OCI-LY1 (cell line): Measurements from ENCODE around the gene TMEM119.

Experiments used
- H2AFZ ChIP-seq: fragments of 200-600 bp; sonication (generic), shearing (Covaris generic); 2 replicates; pipeline ENCODE4 v1.6.0; 2014; ENCODE audit warnings: antibody characterized with exemption, mild to moderate bottlenecking, low read length
- H3F3A ChIP-seq: fragments of 200-600 bp; sonication (generic), shearing (Covaris generic); 2 replicates; pipeline ENCODE4 v1.6.0; 2014; ENCODE audit warnings: mild to moderate bottlenecking, antibody characterized with exemption, low read length, moderate library complexity; ENCODE audit not compliant: insufficient read depth
- H3K27ac ChIP-seq: fragments of 200-600 bp; sonication (generic); 2 replicates; pipeline ENCODE4 v1.5.1; 2014; ENCODE audit warnings: low read length, mixed run types, mild to moderate bottlenecking, low read depth; ENCODE audit not compliant: poor library complexity, severe bottlenecking
- H3K27me3 ChIP-seq: fragments of 200-600 bp; sonication (generic); 2 replicates; pipeline ENCODE4 v1.6.0; 2014; ENCODE audit warnings: antibody characterized with exemption, mild to moderate bottlenecking, low read length, moderate library complexity; ENCODE audit not compliant: insufficient read depth
- H3K36me3 ChIP-seq: fragments of 200-600 bp; sonication (generic); 2 replicates; pipeline ENCODE4 v1.6.1; 2014; ENCODE audit warnings: mild to moderate bottlenecking, antibody characterized with exemption, low read length, moderate library complexity, mixed read lengths; ENCODE audit not compliant: insufficient read depth
- H3K4me1 ChIP-seq: fragments of 200-600 bp; sonication (generic); 2 replicates; pipeline ENCODE4 v1.5.1; 2014; ENCODE audit warnings: mild to moderate bottlenecking, low read length, moderate library complexity; ENCODE audit not compliant: insufficient read depth, severe bottlenecking
- H3K4me2 ChIP-seq: fragments of 200-600 bp; sonication (generic), shearing (Covaris generic); 2 replicates; pipeline ENCODE4 v1.6.1; 2014; ENCODE audit warnings: low read length
- H3K4me3 ChIP-seq: fragments of 200-600 bp; sonication (generic); 2 replicates; pipeline ENCODE4 v1.5.1; 2014; ENCODE audit warnings: low read length, low read depth, mild to moderate bottlenecking, mixed read lengths; ENCODE audit not compliant: poor library complexity, severe bottlenecking
- H3K79me2 ChIP-seq: fragments of 200-600 bp; shearing (Covaris generic); 2 replicates; pipeline ENCODE4 v1.6.1; 2016; ENCODE audit warnings: mixed run types, low read length, mixed read lengths; ENCODE audit not compliant: insufficient read depth
- H3K9ac ChIP-seq: fragments of 200-600 bp; sonication (generic), shearing (Covaris generic); 2 replicates; pipeline ENCODE4 v1.6.1; 2014; ENCODE audit warnings: mild to moderate bottlenecking, low read length, mixed read lengths
- H3K9me2 ChIP-seq: fragments of 200-600 bp; sonication (generic), shearing (Covaris generic); 2 replicates; pipeline ENCODE4 v1.6.1; 2014; ENCODE audit warnings: low read depth, mild to moderate bottlenecking, low read length, mixed read lengths
- H3K9me3 ChIP-seq: fragments of 200-600 bp; shearing (Covaris generic); 2 replicates; pipeline ENCODE4 v1.6.1; 2014; ENCODE audit warnings: low read length, mixed read lengths
- H4K20me1 ChIP-seq: fragments of 200-600 bp; sonication (generic), shearing (Covaris generic); 2 replicates; pipeline ENCODE4 v1.6.0; 2016; ENCODE audit warnings: mild to moderate bottlenecking, low read length; ENCODE audit not compliant: insufficient read depth
- EZH2 ChIP-seq: fragments of 200-600 bp; sonication (generic), shearing (Covaris generic); IDR thresholded peaks from 2 replicates; pipeline ENCODE4 v1.8.0; 2017; ENCODE audit warnings: borderline replicate concordance, mixed run types, mild to moderate bottlenecking, antibody characterized with exemption, low read length, moderate library complexity, mixed read lengths
- TF ChIP-seq, protein P1 (sequence below): fragments of 200-600 bp; sonication (generic), shearing (Covaris generic); IDR thresholded peaks from 2 replicates; pipeline ENCODE4 v1.5.1; 2017; ENCODE audit warnings: mild to moderate bottlenecking, antibody characterized with exemption, low read length, moderate library complexity, mixed read lengths

The TMEM119 gene

GRCh38 chr12:108570743-108571608, 26.9 kb downstream of the TMEM119 start:
- peaks cover 43% of the 10 kb centered on the region for H3K4me1 ChIP-seq
- H4K20me1 ChIP-seq: no peaks in the 10 kb centered on the region
- H3K79me2 ChIP-seq: no peaks in the 10 kb centered on the region
- H3K9me3 ChIP-seq: no peaks in the 10 kb centered on the region
- H3K9me2 ChIP-seq: no peaks in the 10 kb centered on the region
- H3F3A ChIP-seq: no peaks in the 10 kb centered on the region
- H2AFZ ChIP-seq: no peak overlapping the region
- H3K9ac ChIP-seq: no peak overlapping the region
- H3K4me2 ChIP-seq: no peak overlapping the region
- no peak for TF ChIP-seq EZH2
- TF ChIP-seq, protein P1, sequence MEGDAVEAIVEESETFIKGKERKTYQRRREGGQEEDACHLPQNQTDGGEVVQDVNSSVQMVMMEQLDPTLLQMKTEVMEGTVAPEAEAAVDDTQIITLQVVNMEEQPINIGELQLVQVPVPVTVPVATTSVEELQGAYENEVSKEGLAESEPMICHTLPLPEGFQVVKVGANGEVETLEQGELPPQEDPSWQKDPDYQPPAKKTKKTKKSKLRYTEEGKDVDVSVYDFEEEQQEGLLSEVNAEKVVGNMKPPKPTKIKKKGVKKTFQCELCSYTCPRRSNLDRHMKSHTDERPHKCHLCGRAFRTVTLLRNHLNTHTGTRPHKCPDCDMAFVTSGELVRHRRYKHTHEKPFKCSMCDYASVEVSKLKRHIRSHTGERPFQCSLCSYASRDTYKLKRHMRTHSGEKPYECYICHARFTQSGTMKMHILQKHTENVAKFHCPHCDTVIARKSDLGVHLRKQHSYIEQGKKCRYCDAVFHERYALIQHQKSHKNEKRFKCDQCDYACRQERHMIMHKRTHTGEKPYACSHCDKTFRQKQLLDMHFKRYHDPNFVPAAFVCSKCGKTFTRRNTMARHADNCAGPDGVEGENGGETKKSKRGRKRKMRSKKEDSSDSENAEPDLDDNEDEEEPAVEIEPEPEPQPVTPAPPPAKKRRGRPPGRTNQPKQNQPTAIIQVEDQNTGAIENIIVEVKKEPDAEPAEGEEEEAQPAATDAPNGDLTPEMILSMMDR: peak; percentile 19; the same call in 1 of the 2 replicates
- H3K4me3 ChIP-seq: no peak overlapping the region
- peaks cover 26% of the 10 kb centered on the region; the same call in 1 of the 2 replicates for H3K36me3 ChIP-seq
- no peak overlapping the region for H3K27ac ChIP-seq
- H3K27me3 ChIP-seq: no peaks in the 10 kb centered on the region

- H3K9ac ChIP-seq: peak overlapping the region; percentile 13; the same call in 1 of the 2 replicates
- H2AFZ ChIP-seq: no peak overlapping the region
- peak overlapping the region; percentile 75 for H3K27ac ChIP-seq
- no peak for TF ChIP-seq EZH2
- TF ChIP-seq, protein P1: no peak
- H3K27me3 ChIP-seq: no peaks in the 10 kb centered on the region
- H3K4me3 ChIP-seq: no peak overlapping the region
- no peaks in the 10 kb centered on the region for H4K20me1 ChIP-seq
- H3K9me2 ChIP-seq: no peaks in the 10 kb centered on the region
- H3K36me3 ChIP-seq: peaks cover 45% of the 10 kb centered on the region; the same call in 1 of the 2 replicates
- no peaks in the 10 kb centered on the region for H3K9me3 ChIP-seq
- H3K4me1 ChIP-seq: peaks cover 68% of the 10 kb centered on the region
- H3K4me2 ChIP-seq: no peak overlapping the region; the same call in 1 of the 2 replicates
- H3F3A ChIP-seq: no peaks in the 10 kb centered on the region
- no peaks in the 10 kb centered on the region; the same call in 1 of the 2 replicates for H3K79me2 ChIP-seq
Observed at GRCh38 chr12:108568338-108569154, 29.3 kb downstream of the TMEM119 start.

- Histone ChIP-seq H3K4me3 (no peak overlapping the region), H3K36me3 (peaks cover 45% of the 10 kb centered on the region; the same call in 1 of the 2 replicates), H3K27me3 (no peaks in the 10 kb centered on the region), H3K9me2 (no peaks in the 10 kb centered on the region), H3K27ac (peak overlapping the region; percentile 75), H3K79me2 (no peaks in the 10 kb centered on the region; the same call in 1 of the 2 replicates), H3K4me1 (peaks cover 74% of the 10 kb centered on the region), H4K20me1 (no peaks in the 10 kb centered on the region), H3K4me2 (no peak overlapping the region), H2AFZ (no peak overlapping the region), H3K9me3 (no peaks in the 10 kb centered on the region), H3K9ac (no peak overlapping the region; the same call in 1 of the 2 replicates), H3F3A (no peaks in the 10 kb centered on the region)
- TF ChIP-seq, protein P1: no peak
- TF ChIP-seq EZH2: no peak
Observed at GRCh38 chr12:108567406-108568337, 30.2 kb downstream of the TMEM119 start.
